HUES6 (cell line): ENCODE data around the gene APOBEC2.

Experiments
- H3K27ac ChIP-seq: 2 replicates; pipeline ENCODE4 v1.7.0; 2013; ENCODE audit warnings: low read depth, mild to moderate bottlenecking, low read length, inconsistent platforms
- H3K27me3 ChIP-seq: 2 replicates; pipeline ENCODE4 v1.6.1; 2013; ENCODE audit warnings: low read length; ENCODE audit not compliant: control insufficient read depth, insufficient read depth
- H3K36me3 ChIP-seq: 2 replicates; pipeline ENCODE4 v1.6.1; 2013; ENCODE audit warnings: low read length; ENCODE audit not compliant: control insufficient read depth, insufficient read depth
- H3K4me1 ChIP-seq: 2 replicates; pipeline ENCODE4 v1.6.1; 2013; ENCODE audit warnings: low read length; ENCODE audit not compliant: control insufficient read depth, insufficient read depth
- H3K4me3 ChIP-seq: 2 replicates; pipeline ENCODE4 v1.5.1; 2013; ENCODE audit warnings: low read depth, low read length
- H3K9ac ChIP-seq: one replicate; pipeline ENCODE4 v1.6.1; 2013; ENCODE audit warnings: mild to moderate bottlenecking, low read length
- H3K9me3 ChIP-seq: 2 replicates; pipeline ENCODE4 v1.6.1; 2013; ENCODE audit warnings: low read depth, low read length; ENCODE audit not compliant: control insufficient read depth, insufficient read depth

The APOBEC2 gene

GRCh38 chr6:41061196-41061726 lies 8.3 kb downstream of the APOBEC2 start:
- Histone ChIP-seq H3K27ac (no peak overlapping the region), H3K9me3 (no peaks in the 10 kb centered on the region), H3K27me3 (no peaks in the 10 kb centered on the region), H3K4me3 (no peak overlapping the region), H3K36me3 (peaks cover 29% of the 10 kb centered on the region), H3K9ac (no peak overlapping the region), H3K4me1 (peaks cover 13% of the 10 kb centered on the region; the same call in 1 of the 2 replicates)

DNA sequence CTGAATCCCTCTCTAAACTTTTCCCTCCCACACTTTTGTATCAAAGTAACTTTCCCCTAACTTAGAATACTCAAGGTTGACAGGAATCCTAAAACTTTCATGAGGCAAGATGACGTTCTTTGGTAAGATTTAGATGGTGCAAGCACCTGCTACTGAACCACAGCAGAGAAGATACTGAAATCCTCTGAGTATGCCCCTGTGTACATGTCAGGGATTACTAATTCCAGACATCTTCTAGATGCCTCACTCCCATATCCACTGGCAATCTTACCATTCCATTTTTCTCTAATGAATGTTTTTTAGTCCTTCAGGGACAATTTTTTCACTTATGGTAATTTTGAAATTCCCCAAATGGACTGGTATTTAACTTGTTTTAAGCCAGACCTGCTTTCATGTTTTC lies 9.1 kb downstream of the APOBEC2 start:
- Histone ChIP-seq H3K36me3 (peaks cover 33% of the 10 kb centered on the region), H3K27me3 (no peaks in the 10 kb centered on the region), H3K9me3 (no peaks in the 10 kb centered on the region), H3K4me1 (peaks cover 13% of the 10 kb centered on the region; the same call in 1 of the 2 replicates), H3K4me3 (no peak overlapping the region), H3K27ac (no peak overlapping the region), H3K9ac (no peak overlapping the region)

- H3K9ac ChIP-seq: no peak overlapping the region
- H3K36me3 ChIP-seq: peaks cover 50% of the 10 kb centered on the region
- H3K9me3 ChIP-seq: no peaks in the 10 kb centered on the region
- H3K4me3 ChIP-seq: no peak overlapping the region
- no peak overlapping the region for H3K27ac ChIP-seq
- peaks cover 7% of the 10 kb centered on the region; the same call in 1 of the 2 replicates for H3K4me1 ChIP-seq
- no peaks in the 10 kb centered on the region for H3K27me3 ChIP-seq
These were observed 10.9 kb downstream of the APOBEC2 start for GRCh38 chr6:41063884-41064285.

DNA sequence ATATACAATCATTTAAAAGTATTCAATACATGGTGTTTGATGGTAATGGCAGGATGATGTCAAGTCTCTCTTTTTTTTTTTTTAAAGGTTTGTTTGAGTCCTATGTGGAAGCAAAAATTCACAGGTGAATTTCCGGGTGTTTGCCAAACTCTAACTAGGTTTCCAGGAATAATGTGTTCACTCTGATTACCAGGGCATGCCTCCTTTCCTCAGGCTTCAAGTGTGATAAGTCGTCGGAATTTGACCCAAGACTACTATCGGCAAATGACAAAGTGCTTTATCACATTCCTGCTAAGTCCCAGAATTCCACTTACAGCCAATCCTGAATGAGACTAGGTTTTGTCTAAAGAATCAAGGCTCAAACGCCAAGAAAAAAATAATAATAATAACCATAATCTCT lies 11.8 kb downstream of the APOBEC2 start:
- Histone ChIP-seq H3K4me3 (no peak overlapping the region), H3K9ac (no peak overlapping the region), H3K36me3 (peaks cover 50% of the 10 kb centered on the region), H3K27me3 (no peaks in the 10 kb centered on the region), H3K27ac (no peak overlapping the region), H3K9me3 (no peaks in the 10 kb centered on the region), H3K4me1 (no peaks in the 10 kb centered on the region; the same call in 1 of the 2 replicates)

DNA sequence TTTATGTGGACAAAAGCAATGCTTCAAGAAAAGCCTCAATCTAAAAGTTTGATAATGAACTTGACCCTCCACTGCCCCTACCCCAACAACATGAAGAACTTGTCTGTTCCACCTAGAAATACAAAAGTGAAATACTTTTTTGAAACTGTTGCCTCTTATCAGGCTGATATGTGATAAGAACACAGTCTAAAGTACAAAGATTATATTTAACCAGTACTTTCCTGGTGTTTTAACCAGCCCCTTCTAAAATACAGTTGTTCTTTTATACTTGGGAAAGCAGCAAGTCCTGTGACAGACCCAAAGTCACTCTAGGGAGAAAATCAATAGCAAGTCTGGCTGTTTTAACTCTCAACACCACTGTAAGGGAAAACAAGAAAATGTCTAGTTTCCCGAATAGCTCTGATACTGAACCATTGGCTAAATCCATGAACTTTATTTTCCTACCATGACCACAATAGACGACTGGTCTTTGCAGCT lies 12.6 kb downstream of the APOBEC2 start:
- Histone ChIP-seq H3K36me3 (peaks cover 50% of the 10 kb centered on the region), H3K4me1 (no peaks in the 10 kb centered on the region), H3K9me3 (no peaks in the 10 kb centered on the region), H3K27me3 (no peaks in the 10 kb centered on the region), H3K4me3 (no peak overlapping the region), H3K27ac (no peak overlapping the region), H3K9ac (no peak overlapping the region)

GRCh38 chr6:41066867-41067304 lies 13.9 kb downstream of the APOBEC2 start:
- Histone ChIP-seq H3K4me1 (peaks cover 4% of the 10 kb centered on the region), H3K9me3 (no peaks in the 10 kb centered on the region), H3K36me3 (peaks cover 45% of the 10 kb centered on the region), H3K9ac (no peak overlapping the region), H3K27me3 (no peaks in the 10 kb centered on the region), H3K4me3 (no peak overlapping the region), H3K27ac (no peak overlapping the region)

- H3K9me3 ChIP-seq: no peaks in the 10 kb centered on the region
- no peaks in the 10 kb centered on the region for H3K27me3 ChIP-seq
- peaks cover 18% of the 10 kb centered on the region for H3K4me1 ChIP-seq
- H3K27ac ChIP-seq: peak overlapping the region; percentile 84; the same call in 1 of the 2 replicates
- peak overlapping the region; percentile 86 for H3K4me3 ChIP-seq
- peaks cover 25% of the 10 kb centered on the region for H3K36me3 ChIP-seq
- H3K9ac ChIP-seq: peak overlapping the region; percentile 98
These were observed 18.5 kb downstream of the APOBEC2 start for GRCh38 chr6:41071501-41071922.

- Histone ChIP-seq H3K36me3 (peaks cover 22% of the 10 kb centered on the region), H3K9me3 (no peaks in the 10 kb centered on the region), H3K27me3 (no peaks in the 10 kb centered on the region), H3K9ac (peak within 1 kb of the TSS; percentile 98), H3K4me1 (peaks cover 18% of the 10 kb centered on the region), H3K4me3 (peak within 1 kb of the TSS; percentile 86), H3K27ac (peak within 1 kb of the TSS; percentile 93)
These were observed 19.2 kb downstream of the APOBEC2 start, which contains the start of gene OARD1 for GRCh38 chr6:41071923-41072835. TSS of gene OARD1 (minus strand) at chr6:41072356. CDS start at chr6:41071634, 722 bp downstream.

DNA sequence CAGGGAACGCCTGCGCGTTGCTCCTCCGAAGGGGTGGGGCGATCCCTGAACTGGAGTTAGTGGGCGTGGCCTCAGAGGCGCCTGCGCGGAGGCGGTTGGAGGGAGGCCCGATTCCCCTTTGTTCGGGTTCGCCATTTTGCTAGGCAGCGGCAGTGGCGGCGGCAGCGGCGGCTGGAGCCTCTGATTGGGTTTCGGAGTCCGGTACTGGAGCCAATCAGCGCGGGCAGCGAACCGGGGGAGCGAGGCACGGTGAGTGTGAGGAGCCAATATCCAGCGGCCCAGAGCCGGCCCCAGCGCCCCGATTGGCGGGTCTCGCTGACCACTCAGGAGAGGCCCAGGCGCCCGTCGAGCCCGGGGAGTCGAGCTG lies 19.8 kb downstream of the APOBEC2 start, which contains the start of gene NFYA:
NFYA (plus strand) TSS at position 139 of the 367 bp plus-strand sequence. CDS start 6,116 bp downstream, outside the sequence.
- peaks cover 16% of the 10 kb centered on the region for H3K36me3 ChIP-seq
- peak within 1 kb of the TSS; percentile 86 for H3K4me3 ChIP-seq
- H3K4me1 ChIP-seq: peaks cover 18% of the 10 kb centered on the region
- no peaks in the 10 kb centered on the region for H3K27me3 ChIP-seq
- no peaks in the 10 kb centered on the region for H3K9me3 ChIP-seq
- peak within 1 kb of the TSS; percentile 93 for H3K27ac ChIP-seq
- peak within 1 kb of the TSS; percentile 98 for H3K9ac ChIP-seq

DNA sequence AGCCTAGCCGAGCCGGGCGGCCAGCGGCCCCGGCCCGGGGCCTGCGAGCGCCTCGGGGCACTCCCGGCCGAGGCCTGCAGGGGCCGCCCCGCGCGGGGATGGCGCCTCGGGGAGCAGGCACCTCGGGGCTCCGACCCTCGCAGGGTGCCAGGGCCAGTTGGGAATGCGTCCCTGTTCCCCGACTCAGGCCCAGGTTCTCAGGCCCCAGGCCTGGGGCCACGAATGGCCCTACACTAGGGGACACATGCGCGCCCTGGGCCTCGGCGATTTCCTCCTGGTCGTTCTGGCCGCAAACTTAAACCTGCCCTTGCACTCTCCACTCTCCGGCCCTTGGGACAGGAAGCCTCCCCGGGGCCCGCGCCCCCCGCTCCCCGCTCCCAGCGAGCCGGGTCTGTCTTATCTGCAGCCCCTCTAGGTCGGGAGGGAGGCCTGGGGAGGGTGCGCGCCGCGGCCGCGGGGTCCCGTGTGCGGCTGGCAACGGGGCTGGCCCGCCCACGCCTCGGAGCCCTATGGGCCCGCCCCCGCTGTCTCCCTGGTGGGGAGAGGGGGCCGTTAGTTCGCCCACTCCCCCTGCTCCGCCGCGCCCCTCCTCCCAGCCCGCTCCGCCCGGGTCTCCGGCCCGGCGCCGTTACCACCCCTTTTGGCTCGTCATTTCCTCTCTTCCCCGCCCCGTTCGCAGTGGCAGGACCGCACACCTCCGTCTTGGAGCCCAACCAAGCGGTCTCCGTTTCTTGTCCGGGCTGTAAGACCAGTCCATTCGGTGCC lies 20.4 kb downstream of the APOBEC2 start:
- Histone ChIP-seq H3K9me3 (no peaks in the 10 kb centered on the region), H3K9ac (peak overlapping the region; percentile 98), H3K27me3 (no peaks in the 10 kb centered on the region), H3K36me3 (peaks cover 14% of the 10 kb centered on the region), H3K4me3 (peak overlapping the region; percentile 86), H3K27ac (peak overlapping the region; percentile 93), H3K4me1 (peaks cover 18% of the 10 kb centered on the region)
